HEK293 (cell line): ENCODE measurements around the gene DBH.
A peak's percentile ranks its signal among the peaks of the same experiment; 100 is the strongest.

Experiments used
- CTCF ChIP-seq: fragments of 450-650 bp; formaldehyde crosslinking; IDR thresholded peaks from 2 replicates; pipeline ENCODE4 v1.5.1; 2016; ENCODE audit warnings: missing biosample characterization, missing genetic modification characterization
- GLIS2 ChIP-seq: fragments of 450-650 bp; formaldehyde crosslinking; IDR thresholded peaks from 2 replicates; pipeline ENCODE4 v1.5.1; 2016; ENCODE audit warnings: missing biosample characterization, missing genetic modification characterization
- IKZF3 ChIP-seq: fragments of 450-650 bp; IDR thresholded peaks from 2 replicates; pipeline ENCODE4 v1.5.0; 2018; ENCODE audit warnings: missing biosample characterization, mild to moderate bottlenecking, missing genetic modification characterization, moderate library complexity
- OVOL3 ChIP-seq: fragments of 450-650 bp; formaldehyde crosslinking; IDR thresholded peaks from 2 replicates; pipeline ENCODE4 v1.5.1; 2016; ENCODE audit warnings: missing biosample characterization, missing genetic modification characterization
- REPIN1 ChIP-seq: fragments of 450-650 bp; formaldehyde crosslinking; IDR thresholded peaks from 2 replicates; pipeline ENCODE4 v1.5.1; 2017; ENCODE audit warnings: missing biosample characterization, missing genetic modification characterization, low read depth
- REST ChIP-seq: fragments of 450-650 bp; formaldehyde crosslinking; IDR thresholded peaks from 2 replicates; pipeline ENCODE4 v1.5.1; 2016; ENCODE audit warnings: missing biosample characterization, missing genetic modification characterization
- TSHZ1 ChIP-seq: fragments of 450-650 bp; formaldehyde crosslinking; IDR thresholded peaks from 2 replicates; pipeline ENCODE4 v1.5.1; 2016; ENCODE audit warnings: missing biosample characterization, missing genetic modification characterization, borderline replicate concordance
- ZBTB11 ChIP-seq: fragments of 450-650 bp; formaldehyde crosslinking; conservative IDR thresholded peaks from 2 replicates; pipeline ENCODE4 v1.5.1; 2016; ENCODE audit warnings: low read depth, missing biosample characterization, missing genetic modification characterization
- ZBTB26 ChIP-seq: fragments of 450-650 bp; formaldehyde crosslinking; optimal IDR thresholded peaks from 2 replicates; pipeline ENCODE3; 2016; ENCODE audit warnings: missing biosample characterization, mild to moderate bottlenecking, missing genetic modification characterization
- ZFHX2 ChIP-seq: fragments of 450-650 bp; formaldehyde crosslinking; conservative IDR thresholded peaks from 2 replicates; pipeline ENCODE4 v1.5.1; 2016; ENCODE audit warnings: missing biosample characterization, missing genetic modification characterization
- ZFP41 ChIP-seq: fragments of 450-650 bp; formaldehyde crosslinking; IDR thresholded peaks from 2 replicates; pipeline ENCODE4 v1.5.1; 2016; ENCODE audit warnings: missing biosample characterization, missing genetic modification characterization, borderline replicate concordance
- ZIC2 ChIP-seq: fragments of 450-650 bp; formaldehyde crosslinking; IDR thresholded peaks from 2 replicates; pipeline ENCODE4 v1.5.1; 2016; ENCODE audit warnings: missing biosample characterization, missing genetic modification characterization
- ZNF184 ChIP-seq: fragments of 450-650 bp; IDR thresholded peaks from 2 replicates; pipeline ENCODE4 v1.5.1; 2018; ENCODE audit warnings: missing biosample characterization, mild to moderate bottlenecking, missing genetic modification characterization
- ZNF2 ChIP-seq: fragments of 450-650 bp; formaldehyde crosslinking; IDR thresholded peaks from 2 replicates; pipeline ENCODE4 v1.5.1; 2016; ENCODE audit warnings: missing biosample characterization, missing genetic modification characterization
- ZNF24 ChIP-seq: fragments of 450-650 bp; formaldehyde crosslinking; IDR thresholded peaks from 2 replicates; pipeline ENCODE4 v1.5.1; 2016; ENCODE audit warnings: missing biosample characterization, missing genetic modification characterization
- ZNF610 ChIP-seq: fragments of 450-650 bp; formaldehyde crosslinking; IDR thresholded peaks from 2 replicates; pipeline ENCODE4 v1.5.1; 2016; ENCODE audit warnings: missing biosample characterization, missing genetic modification characterization, borderline replicate concordance
- ZNF639 ChIP-seq: fragments of 450-650 bp; formaldehyde crosslinking; IDR thresholded peaks from 2 replicates; pipeline ENCODE4 v1.5.1; 2016; ENCODE audit warnings: missing biosample characterization, missing genetic modification characterization
- ZXDB ChIP-seq: fragments of 450-650 bp; formaldehyde crosslinking; IDR thresholded peaks from 2 replicates; pipeline ENCODE4 v1.5.1; 2016; ENCODE audit warnings: missing biosample characterization, missing genetic modification characterization

The DBH gene

GRCh38 chr9:133609311-133610098 lies 26.7 kb upstream of the DBH start, which contains the start of gene FAM163B (continued):
- TF ChIP-seq ZBTB26 (tag by site-specific recombination) (peak; percentile 62), ZNF184 (no peak), ZFP41 (tag by site-specific recombination) (no peak), REST (tag by site-specific recombination) (peak; percentile 95), CTCF (no peak), ZFHX2 (tag by site-specific recombination) (no peak), OVOL3 (tag by site-specific recombination) (no peak), ZNF24 (tag by site-specific recombination) (no peak), ZXDB (no peak), ZNF639 (tag by site-specific recombination) (no peak), ZIC2 (tag by site-specific recombination) (peak; percentile 39; the same call in 1 of the 2 replicates), GLIS2 (tag by site-specific recombination) (peak; percentile 74), REPIN1 (tag by site-specific recombination) (no peak), IKZF3 (0 out of 2 replicates have a peak, but pooled peaks have one; percentile 43), ZBTB11 (no peak), ZNF2 (no peak), ZNF610 (tag by site-specific recombination) (peak; percentile 70; the same call in 1 of the 2 replicates), TSHZ1 (tag by site-specific recombination) (no peak)
- TF ChIP-seq, all 188 proteins: peak for 9
